GM18909 (cell line): Measurements from ENCODE around the gene C16orf90.
"Not testable (repeated sequence)": the region's sequence is repeated elsewhere in the genome, so short reads cannot be mapped to it uniquely, and the experiment has no call there.

Experiments used
- ATAC-seq: cut with Tn5 transposase; IDR thresholded peaks from one replicate; pipeline ENCODE4 v1.9.1; 2021; ENCODE audit warnings: mild to moderate bottlenecking; ENCODE audit not compliant: unreplicated experiment, poor library complexity

C16orf90 gene

DNA sequence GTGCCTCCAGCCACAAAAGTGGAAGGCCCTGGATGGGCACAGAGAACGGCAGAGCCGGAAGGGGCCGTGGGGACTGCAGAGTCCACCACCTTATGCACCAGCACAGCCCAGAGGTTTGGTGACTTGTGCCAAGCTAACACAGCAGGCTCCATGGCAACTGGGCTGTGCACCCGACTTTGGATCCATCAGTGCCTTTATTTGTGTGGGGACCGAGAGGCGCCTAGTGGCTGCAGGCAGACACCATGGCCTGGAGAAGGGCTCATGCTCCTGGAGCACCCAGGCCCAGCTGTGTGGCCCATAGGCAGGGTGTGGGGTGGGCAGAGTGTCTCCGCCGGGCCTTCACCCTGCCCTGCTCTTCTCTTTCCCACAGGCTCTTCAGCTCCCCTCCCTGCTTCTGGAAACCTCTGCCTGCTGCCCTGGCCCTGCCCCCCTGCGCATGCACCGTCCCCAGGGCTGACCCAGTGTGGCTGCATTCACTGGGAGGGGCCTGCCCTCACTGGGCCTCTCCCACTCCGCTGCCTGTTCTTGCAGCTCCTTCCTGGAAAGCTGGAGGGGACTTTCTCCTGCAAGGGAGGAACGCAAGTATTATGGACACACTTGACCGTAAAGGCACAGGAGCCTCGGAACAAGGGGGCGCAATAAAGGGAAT, 10.1 kb downstream of the C16orf90 start:
- no peak for ATAC-seq

DNA sequence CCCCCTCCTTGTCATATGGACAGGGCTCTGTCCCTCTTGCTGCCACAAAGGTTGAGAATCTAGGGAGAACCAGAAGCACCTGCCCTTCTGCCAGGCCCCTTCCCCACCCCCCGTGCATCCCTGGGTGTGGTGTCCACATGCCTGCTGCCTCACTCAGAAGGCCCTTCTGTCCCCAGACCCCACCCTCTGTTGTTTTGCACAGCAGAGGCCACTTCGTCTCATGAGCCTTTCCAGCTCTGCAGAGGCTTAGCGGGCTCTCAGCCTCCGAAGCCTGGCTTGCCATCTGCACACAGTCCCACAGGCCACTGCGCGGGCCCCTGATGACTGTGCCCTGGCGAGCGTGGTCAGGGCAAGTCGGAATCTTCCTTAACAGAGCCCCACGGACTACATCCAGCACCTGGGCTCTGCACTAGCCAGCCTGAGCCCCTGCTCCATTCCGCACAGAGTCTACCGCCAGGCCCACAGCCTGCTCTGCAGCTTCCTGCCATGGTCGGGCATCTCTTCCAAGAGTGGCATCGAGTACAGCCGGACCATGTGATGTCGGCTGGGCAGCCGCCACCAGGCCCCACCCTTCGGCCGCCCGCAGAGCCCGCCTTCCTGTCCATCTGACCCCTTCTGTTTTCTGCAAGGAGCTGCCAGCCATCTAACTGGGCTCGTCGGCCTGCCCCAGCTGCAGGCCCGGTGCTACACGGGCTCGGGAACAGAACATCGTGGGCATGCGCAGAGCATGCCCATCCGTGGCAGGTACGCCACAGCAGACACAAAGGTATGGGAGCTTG, 10.8 kb downstream of the C16orf90 start:
- no peak for ATAC-seq

DNA sequence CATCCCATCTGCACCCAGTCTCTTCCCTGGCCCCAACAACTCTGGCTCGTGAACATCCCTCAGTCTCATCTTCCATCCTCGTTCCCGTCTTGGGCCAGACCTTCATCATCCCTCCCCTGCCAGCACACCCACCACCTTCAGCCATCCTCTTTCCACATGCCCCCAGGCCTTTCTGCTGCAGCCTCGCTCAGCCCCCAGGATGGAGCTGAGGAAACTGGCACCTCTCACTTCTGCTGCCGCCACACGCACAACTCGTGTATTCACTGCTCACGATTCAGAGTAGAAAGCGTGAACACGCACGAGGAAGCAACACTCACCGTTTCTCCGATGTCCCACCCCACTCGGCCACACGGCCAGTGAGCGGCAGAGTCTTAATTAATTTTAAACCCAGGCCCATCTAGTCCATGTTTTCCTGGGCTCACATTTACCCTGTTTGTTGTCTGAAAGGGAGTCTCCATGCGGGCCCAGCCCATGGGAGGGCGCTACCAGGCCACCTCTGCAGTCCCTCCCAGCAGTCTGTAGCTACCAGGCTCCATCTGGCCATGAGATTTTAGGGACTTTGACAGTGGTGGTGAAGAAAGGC, 12.5 kb downstream of the C16orf90 start:
- ATAC-seq: no peak

DNA sequence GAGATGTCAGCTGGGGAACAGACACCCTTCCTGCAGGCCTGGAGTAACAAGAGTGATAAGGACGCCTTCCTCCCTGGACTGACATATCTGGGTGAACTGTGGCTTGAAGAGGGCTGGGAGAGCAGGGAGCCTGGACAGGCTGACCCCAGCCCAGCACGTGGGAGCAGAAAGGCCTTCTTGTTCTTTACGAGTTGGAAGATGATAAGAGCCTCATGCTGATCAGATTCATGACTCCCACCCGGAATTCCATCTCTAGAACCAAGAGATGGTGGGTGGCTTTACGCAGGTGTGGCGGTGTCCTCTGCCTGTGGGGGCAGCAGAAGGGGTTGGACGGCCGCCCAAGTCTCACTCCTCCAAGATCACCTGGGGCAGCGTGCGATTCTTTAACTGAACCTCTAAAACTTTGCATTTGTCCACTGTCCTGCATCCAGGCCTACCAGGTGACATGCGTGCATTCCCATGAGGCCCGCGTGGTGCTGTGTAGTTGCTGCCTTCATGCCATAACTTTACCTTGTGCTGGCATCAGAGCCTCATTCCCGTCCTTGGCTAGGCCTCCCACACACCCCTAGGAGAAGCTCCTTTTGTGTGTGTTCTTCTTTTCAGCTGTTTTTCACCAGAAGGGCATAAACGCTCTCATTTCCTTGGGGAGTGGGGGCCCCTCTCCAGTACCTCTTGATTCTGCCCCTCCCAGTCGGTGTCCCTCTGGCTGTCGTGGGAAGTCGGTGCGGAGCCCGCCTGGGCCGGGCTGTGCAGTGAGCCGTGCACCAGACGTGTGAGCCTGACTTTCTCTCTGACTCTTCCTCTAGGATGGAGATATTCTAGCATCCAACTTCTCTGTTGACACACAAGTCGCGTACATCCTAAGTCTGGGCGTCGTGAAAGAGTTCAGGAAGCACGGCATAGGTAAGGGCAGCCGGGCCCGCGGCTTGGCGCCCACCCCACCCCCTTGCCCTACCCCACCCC, 13.3 kb downstream of the C16orf90 start:
- ATAC-seq: no peak

DNA sequence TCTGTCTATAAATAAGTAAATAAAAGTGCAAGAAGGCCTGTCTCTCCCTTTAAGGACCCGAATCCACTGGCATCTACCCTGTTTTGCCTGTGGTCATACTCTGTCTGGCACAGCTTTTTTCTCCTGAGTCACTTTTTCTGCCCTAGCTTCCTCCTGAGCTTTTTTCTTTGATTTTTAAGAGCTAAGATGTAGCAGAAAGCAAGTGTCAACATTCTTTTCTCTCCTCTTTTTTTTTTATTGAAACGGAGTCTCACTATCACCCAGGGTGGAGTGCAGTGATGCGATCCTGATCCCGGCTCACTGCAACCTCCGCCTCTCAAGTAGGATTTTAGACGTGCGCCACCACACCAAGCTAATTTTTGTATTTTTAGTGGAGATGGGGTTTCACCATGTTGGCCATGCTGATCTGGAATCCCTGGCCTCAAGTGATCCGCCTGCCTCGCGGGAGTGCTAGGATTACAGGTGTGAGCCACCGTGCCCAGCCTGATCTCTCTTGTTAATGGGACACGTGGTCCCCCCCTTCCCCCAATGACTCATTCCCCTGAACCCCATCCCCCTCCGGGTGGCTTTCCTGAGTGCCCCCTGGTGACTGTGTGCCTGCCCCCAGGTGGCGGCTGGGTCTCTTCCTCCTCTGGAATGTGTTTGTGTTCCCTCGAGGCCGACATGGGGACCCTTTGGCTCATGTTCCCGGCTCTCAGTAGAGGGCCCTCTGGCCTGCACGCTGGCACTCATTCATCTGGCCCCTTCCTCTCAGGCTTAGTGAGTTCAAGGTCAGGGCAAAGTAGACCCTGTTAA, 14.2 kb downstream of the C16orf90 start:
- ATAC-seq: no peak

DNA sequence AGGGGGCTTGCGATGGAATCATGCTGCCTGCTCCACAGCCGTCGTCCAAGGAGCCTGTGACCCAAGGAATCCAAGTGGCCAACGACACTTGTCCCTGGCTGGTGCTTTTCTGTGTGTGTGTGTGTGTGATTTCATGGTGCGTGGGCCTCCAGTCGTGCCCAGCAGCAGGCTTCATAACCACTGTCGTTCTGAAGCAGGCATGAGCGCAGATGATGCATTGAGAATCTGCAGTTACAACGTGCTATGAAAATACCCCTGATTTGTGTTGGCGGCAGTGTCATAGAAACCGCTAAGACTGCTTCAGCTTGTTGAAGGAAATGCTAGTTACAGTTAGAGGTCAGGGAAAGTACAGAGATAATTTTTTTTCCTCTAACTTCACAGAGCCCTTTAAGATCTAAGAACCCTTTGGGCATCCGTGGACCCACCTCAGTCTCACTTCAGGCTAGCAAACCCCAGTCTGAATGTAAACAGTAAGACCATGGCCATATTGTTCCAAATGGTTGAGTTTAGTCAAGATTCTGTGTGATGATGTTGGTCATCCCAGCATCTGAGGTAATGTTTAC, 15.6 kb downstream of the C16orf90 start:
- no peak for ATAC-seq

DNA sequence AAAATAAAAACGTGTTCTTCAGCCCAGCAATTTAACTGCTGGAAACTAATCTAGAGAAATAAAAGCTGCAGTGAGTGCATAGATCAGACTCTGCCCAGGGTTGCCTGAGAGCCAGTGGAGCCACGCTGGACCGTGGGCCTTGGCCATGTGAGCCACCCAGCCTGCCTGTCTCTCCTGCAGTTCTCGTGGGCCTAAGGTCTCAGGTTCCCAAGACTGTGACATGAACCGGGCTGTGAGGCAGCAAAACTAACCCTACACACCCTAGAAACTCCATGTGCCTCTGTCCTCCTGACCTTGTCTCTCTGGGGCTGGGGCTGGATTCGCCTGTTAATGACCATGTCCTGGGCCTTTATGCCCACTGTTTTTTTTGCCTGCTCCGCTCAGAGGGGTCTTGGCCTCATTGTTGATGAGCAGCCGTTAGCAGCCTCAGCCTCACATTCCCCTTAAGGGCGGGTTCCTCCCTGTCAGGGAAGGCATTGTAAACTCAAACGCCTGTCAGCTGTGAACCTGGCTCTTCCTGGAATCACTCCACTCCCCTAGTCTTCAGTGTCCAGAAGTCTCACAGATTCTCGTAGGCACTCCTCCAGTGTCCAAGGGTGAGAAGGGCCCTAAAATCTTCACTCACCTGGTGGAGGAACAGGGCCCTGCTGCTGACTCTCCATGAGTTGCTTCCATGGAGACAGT, 16.9 kb downstream of the C16orf90 start:
- ATAC-seq: no peak

DNA sequence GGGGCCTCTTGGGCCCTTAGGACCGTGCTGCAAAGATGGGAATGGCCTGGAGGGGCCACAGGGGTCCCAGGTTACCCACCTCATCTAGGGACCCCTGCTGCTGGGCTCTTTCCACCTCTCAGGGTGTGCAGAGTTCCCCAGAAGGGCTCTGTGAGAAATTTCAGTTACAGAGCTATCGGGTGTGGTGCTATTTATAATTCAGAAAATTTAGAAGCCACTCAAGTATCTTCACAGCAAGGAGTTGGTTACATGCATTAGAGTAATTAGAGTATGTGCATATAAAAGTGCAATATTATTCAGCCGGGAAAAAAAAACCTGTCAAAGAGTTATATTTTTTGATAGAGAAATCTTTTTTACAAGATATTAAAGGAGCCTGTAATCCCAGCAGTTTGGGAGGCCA, 18.9 kb downstream of the C16orf90 start:
- no peak for ATAC-seq

DNA sequence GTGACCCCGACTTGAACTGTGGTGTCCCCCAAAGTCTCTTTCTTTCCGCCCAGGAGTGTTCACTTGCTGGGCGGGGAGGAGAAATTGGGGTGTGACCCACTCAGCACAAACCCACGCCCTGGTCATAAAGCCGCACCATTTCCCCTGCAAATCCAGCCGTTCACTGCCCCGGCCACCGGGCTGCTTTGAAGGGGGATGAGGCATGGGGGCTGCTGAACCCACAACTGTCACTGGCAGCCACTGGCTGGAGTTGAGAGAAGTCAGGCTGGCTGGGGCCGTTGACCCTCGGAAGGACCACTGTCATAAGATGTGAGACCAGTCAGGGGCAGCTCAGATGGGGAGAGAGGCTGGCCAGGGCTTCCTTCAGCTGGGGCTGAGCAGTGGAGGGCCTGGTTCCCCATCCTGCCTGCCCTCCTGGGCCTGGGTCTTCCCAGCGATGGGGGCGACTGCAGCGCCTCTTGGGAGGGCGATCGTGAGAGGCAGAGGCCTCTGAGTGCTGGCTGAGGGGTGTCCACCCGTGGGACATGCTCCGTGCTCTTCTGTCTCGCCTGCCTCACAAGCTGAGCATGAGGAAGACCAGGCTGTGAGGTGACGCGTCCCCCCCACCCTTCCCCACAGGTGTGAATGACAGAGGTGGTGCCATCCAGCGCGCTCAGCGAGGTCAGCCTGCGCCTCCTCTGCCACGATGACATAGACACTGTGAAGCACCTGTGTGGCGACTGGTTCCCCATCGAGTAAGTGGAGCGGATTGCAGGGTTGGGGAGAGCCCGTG, 19.5 kb downstream of the C16orf90 start:
- ATAC-seq: no peak

DNA sequence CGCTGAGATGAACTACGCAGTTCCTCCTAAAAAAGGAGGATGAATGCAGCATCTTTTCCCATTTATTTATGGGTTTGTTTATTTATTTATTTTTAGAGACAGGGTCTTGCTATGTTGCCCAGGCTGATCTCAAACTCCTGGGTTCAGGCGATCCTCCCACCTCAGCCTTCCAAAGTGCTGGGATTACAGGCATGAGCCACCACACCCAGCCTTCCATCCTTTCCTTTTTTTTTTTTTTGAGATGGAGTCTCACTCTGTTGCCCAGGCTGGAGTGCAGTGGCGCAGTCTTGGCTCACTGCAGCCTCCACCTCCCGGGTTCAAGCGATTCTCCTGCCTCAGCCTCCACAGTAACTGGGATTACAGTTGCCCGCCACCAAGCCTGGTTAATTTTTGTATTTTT, 20.4 kb downstream of the C16orf90 start:
- not testable (repeated sequence) for ATAC-seq

DNA sequence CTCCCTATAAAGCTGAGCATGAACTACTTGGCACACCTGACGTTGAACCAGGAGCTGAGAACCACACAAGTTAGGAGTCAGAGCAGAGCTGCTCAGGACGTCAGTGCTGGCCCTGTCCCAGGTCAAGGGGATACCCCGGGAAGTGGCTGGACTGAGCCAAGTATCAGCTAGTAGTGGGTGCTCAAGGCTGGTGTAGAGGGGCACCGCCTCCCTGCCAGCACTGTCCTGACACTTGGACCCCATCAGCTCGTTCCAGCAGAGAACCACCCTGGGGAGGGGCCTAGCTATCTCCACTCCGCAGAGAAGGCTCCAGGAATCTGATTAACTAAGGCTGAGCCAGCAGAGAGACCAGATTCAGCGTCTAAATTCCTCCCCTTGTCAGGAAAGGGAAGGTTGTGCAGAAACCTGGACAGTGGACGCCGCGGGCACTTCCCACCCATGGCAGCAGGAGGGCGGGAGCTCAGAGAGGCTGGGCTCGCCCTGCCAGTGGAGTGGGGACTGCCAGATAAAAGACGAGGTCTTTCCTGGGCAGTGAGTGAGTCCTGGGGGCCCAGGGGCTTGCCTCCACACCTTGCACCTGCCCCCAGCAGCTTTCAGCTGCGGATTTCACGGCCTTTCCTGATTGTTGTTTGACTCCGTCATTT, 21.0 kb downstream of the C16orf90 start:
- ATAC-seq: no peak

DNA sequence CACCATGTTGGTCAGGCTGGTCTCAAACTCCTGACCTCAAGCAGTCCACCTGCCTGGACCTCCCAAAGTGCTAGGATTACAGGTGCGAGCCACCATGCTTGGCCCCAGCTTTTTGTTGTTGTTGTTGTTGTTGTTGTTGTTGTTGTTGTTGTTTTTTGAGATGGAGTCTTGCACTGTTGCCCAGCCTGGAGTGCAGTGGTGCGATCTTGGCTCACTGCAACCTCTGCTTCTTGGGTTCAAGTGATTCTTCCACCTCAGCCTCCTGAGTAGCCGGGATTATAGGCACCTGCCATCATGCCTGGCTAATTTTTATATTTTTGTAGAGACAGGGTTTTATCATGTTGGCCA, 21.7 kb downstream of the C16orf90 start:
- not testable (repeated sequence) for ATAC-seq

DNA sequence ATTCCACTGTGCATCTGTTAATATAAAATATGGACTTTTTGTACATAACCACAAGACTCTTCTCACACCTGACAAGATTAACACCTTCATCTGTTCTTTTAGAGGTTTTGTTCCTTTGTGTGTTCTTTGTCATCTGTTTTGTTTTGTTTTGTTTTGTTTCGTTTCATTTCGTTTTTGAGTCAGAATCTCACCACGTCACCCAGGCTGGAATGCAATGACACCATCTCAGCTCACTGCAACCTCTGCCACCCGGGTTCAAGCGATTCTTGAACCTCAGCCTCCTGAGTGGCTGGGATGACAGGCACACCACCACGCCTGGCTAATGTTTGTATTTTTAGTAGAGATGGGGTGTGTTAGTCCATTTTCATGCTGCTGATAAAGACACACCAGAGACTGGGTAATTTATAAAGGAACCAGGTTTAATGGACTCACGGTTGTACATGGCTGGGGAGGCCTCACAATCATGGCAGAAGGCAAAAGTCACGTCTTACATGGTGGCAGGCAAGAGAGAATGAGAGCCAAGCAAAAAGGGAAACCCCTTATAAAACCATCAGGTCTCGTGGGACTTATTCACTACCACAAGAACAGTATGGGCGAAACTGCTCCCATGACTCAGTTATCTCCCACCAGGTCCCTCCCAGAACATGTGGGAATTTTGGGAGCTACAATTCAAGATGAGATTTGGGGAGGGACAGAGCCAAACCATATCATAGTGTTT, 22.3 kb downstream of the C16orf90 start:
- no peak for ATAC-seq

DNA sequence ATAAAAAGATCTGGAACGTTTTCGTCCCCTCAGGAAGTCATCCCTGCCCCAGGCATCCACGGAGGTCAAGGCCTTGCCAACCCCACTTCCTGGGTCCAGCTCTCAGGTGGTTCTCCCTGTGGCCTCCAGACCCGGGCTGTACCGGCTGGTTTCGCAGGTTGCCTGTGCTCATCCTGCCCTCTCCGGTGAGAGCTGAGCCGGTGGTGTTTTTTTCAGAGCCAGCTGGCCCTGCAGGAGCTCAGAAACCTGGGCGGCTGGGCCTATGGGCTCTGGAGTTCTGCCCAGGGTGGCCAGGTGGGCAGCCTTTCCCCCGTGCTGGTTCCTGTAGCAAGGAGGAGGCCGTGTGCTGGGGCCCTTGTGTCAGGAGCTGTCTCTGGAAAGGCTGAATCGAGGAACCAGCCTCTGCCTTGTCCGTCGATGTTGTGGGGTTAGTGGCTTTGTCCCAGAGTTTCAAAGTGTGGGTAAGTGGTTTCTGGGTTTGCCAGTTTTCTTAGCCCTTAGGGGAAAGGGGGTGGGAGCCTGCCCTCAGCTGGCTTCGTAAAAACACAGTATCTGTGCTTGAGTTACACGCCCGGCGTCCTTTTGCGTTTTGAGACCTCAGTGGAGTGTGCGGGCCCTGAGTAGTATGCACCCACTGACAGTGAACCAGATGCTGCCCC, 23.6 kb downstream of the C16orf90 start:
- no peak for ATAC-seq

DNA sequence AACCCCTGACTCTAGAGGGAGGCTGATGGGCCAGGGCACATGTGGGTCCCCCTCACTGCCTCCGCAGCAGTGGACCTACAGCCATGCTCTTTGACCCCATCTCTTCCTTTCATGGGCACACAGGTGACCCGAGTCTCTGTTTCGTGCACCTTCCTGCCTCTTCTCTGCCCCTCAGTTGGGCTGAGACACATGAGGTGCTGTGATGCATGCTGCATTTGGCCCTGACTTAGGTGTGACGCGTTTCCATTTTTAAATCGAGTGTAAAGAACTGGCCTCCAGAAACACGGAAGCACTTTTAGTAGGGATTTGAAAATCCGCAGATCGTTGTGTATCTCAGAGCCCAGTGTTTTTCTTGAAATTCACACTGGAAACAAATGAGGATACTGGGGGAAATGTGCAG, 24.6 kb downstream of the C16orf90 start:
- no peak for ATAC-seq

DNA sequence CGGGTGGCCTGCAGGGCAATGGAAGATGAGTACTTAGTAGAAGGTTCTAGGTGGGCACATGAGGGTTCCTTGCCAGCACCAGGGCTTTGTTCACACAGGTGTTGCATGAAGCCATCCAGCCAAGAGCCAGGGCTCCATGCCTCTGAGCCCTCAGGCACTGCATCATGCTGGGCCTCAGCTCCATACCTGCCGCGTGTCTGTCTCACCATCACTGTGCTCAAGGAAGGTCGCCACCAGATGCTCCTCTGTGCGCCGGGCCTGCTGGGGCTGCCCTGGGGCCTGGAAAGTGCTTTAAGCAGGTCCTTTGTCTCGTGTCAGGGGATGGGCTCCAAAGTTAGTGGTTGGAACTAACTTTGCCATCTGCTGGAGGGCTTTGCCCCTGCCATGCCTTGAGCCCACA, 25.6 kb downstream of the C16orf90 start:
- no peak for ATAC-seq

DNA sequence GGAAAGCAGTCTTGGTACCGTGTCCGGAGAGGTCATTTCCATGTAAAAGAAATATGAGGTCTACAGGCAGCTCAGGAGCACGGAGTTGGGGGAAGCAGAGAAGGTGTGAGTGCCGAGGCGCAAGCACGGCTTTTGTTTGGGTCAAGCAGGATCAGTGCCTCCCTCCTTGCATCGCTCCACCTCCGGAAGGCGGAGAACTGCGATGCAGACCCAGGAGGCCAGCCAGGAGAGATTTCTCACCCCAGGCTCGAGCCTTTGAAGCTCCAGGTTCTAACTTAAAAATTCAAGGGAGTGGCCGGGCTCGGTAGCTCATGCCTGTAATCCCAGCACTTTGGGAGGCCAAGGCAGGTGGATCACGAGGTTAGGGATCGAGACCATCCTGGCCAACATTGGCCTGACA, 26.8 kb downstream of the C16orf90 start:
- ATAC-seq: no peak
